Measurements from ENCODE around the gene PKNOX1.
"Not testable (repeated sequence)": the region's sequence is repeated elsewhere in the genome, so short reads cannot be mapped to it uniquely, and the experiment has no call there.

PKNOX1 gene

DNA sequence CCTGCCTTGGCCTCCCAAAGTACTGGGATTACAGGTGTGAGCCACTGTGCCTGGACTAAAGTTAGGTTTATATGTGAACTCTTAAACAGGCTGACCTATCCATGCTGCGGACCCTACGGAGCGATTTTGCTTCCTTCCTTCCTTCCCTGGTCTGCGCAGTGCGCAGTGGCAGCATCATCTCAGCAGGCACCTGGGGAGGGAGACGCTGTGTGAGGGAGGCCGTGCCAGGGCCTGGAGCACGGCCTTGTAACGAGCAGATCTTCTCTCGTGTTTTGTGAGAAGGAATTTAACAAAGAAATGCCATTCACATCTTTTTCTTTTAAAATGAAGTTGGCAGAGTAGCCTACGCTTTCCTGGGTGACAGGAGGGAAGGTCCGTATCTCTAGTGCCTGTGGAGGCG is 45.8 kb downstream of the PKNOX1 start:
- no peak for DNase-seq (ENCODE audit: low read depth)

DNA sequence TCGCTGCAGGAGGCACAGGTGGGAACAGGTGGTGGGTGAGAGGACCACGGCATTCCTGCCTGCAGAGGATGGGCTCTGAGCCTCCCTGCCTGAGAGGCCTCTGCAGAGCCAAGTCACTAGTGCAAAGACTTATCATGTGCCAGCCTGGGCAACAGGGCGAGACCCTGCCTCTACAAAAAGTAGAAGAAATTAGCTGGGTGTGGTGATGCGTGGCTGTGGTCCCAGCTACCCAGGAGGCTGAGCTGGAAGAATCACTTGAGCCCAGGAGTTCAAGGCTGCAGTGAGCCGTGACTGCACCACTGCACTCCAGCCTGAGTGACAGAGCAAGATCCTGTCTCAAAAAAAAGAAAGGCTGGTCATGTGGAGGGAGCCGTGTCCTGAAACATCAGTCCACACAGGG is 46.4 kb downstream of the PKNOX1 start:
- no peak for DNase-seq (ENCODE audit: low read depth)

GRCh38 chr21:43021191-43021590 is 46.8 kb downstream of the PKNOX1 start:
- DNase-seq (ENCODE audit: low read depth): no peak

- DNase-seq (ENCODE audit: low read depth): no peak
These were observed 47.6 kb downstream of the PKNOX1 start for GRCh38 chr21:43021756-43022600.

DNA sequence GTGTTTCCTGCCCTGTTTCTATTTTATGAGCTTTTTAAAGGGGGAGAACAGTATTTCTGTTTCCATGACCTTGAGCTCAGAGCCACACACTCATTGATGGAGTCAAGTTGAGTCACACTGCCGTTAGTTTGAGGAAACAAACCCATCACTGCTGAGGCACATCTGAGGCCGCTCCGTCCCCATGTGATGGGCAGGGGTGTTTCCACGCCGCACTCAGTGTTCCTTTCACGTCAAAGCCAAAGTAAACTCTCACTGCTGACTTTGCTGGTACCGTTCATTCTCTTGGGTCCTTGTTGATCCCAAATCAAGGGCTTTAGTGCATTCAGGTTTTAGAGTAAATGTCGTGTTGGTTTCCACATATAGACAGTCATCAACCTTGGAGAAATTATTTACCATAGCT is 48.8 kb downstream of the PKNOX1 start:
- no peak for DNase-seq (ENCODE audit: low read depth)

GRCh38 chr21:43024439-43025136 is 50.2 kb downstream of the PKNOX1 start:
- no peak for DNase-seq (ENCODE audit: low read depth)

DNA sequence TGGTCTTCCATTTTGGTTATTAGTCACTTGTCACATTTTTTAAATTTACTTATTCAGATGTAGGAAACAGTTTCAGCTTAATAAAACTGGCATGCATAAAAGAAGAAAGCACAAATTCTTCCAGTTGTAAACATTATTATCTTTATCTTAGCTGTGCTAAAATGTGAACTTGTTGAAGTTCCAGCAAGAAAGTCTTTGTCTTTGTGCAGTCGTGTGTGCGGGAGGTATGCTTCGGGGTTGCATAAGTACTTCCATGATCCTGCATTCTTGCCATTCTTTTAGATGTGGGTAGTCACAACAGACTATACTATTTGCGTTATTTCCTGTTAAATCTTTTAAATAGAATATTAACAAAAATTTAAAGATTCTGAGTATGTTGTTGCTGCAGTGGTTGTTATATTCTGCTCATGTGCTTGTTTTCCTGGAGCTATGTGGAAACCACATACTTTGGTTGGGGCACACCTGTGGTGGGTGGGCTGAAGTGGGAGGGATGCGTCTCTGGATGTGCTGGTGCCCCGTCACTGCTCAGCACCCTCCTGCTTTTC is 51.3 kb downstream of the PKNOX1 start:
- DNase-seq (ENCODE audit: low read depth): peak; percentile 28

- no peak for DNase-seq (ENCODE audit: low read depth)
These were observed 53.7 kb downstream of the PKNOX1 start for GRCh38 chr21:43027846-43028731.

GRCh38 chr21:43029785-43030184 is 55.4 kb downstream of the PKNOX1 start:
- no peak for DNase-seq (ENCODE audit: low read depth)

DNA sequence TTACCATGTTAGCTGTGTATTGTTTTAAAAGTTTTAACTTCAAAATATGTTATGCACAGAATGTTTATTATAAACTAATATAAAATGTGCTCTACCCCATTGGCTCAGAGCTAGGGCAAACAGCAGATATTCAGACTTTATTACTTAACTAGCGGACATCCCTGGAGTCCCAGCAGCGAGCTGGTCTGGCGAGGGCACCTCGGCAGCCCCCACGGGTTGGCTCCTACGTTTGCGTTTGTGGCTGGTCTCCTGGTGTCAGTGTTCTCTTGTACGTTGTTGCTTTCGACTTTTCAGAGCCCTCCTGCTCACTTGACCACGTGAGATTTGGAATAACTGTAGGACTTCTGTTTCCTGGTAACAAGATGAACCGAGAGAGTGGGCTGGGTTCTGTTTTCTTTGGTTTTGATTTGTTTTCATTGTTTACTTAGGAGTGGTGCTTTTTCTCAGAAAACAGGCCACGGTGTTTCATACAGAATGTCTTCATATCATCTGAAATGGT is 56.8 kb downstream of the PKNOX1 start:
- no peak for DNase-seq (ENCODE audit: low read depth)

GRCh38 chr21:43034101-43034500 is 59.7 kb downstream of the PKNOX1 start:
- no peak for DNase-seq (ENCODE audit: low read depth)

DNA sequence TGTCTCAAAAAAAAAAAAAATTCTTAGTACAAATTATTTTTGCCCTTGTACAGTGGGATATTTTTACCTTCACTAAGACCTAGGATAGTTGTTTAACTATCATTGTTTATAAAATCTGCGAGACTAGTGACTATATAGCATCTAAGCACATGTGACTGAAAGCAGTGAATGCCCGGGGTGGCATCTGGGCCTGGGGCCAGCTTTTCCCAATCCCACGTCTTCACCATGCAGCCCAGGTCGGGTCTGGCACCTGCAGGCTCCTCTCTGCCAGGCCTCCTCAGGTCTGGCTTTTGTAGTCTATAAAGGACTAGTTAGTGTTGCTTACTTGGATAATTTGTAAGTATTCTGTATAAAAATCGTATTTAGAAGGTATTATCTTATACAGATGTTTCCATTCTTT is 60.5 kb downstream of the PKNOX1 start:
- no peak for DNase-seq (ENCODE audit: low read depth)

- DNase-seq (ENCODE audit: low read depth): not testable (repeated sequence)
These were observed 62.5 kb downstream of the PKNOX1 start for GRCh38 chr21:43036889-43037288.

DNA sequence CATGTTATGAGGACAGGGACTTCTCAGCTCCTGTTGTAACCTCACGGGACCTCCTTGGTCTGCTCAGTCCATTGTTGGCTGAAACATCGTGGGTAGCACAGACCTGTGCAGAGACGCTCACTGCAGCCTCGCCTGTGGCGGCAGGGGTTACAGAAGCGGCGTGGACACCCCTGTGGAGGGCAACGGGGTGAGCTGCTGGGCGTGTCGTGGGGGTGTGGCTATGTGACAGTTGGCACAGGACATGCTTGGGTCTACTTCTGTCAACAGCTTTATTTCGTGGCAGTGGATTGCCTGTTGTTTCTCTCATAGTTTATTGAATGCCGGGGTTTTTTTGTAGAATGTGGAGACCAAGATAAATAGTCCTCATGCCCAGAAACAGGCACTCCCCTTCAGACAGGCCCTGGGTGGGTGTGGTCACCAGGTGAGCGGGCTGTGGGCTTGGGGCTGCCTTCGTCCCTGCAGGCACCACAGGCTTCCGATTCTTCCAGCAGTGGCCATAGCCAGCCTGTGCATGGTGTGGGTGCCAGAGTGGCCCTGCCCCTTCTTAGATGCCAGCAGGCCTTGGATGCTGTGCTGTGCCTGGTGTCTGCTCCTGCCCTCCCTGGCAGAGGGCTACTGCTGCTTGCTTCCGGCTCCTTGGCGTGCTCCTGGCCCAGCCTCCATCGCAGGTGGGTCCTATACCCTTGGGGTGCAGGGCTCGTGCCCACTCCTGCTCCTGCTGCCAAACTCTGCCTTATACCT is 63.7 kb downstream of the PKNOX1 start:
- not testable (repeated sequence) for DNase-seq (ENCODE audit: low read depth)

- not testable (repeated sequence) for DNase-seq (ENCODE audit: low read depth)
These were observed 64.3 kb downstream of the PKNOX1 start for GRCh38 chr21:43038659-43039044.

DNA sequence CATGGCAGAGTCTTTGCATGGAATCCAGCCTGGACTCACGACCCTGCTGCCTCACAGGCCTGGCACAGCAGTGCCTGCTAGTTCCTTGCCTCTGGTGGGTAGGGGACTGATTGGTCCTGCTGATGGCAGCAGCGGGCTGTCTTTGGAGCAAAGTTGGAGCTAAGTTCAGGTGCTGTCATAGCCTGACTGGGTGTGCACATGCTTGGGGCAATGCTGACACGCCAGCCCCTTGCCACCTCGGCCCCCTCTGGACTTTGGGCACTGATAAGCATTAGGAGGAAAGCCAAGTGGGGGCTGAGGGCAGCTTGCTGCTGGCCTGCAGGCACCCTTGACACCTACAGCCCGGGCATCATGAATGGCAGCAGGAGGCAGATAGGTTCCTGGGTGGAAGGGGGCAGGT is 67.8 kb downstream of the PKNOX1 start:
- DNase-seq (ENCODE audit: low read depth): not testable (repeated sequence)

- DNase-seq (ENCODE audit: low read depth): not testable (repeated sequence)
These were observed 68.9 kb downstream of the PKNOX1 start for GRCh38 chr21:43043291-43043690.

- not testable (repeated sequence) for DNase-seq (ENCODE audit: low read depth)
These were observed 70.2 kb downstream of the PKNOX1 start for GRCh38 chr21:43044547-43044946.

- not testable (repeated sequence) for DNase-seq (ENCODE audit: low read depth)
These were observed 71.0 kb downstream of the PKNOX1 start for GRCh38 chr21:43045165-43045875.
